ENCODE measurements around the gene DDX53.

DDX53 gene

GRCh38 chrX:22999696-23000223 lies at the start of gene DDX53:
Gene DDX53 (plus strand): TSS chrX:22999960. CDS start chrX:23000058, 98 bp downstream.
- DNase-seq (ENCODE audit: low spot score in 2 of 2): no peak
- no peaks in the 10 kb centered on the region for H3K4me1 ChIP-seq
- no peaks in the 10 kb centered on the region for H3K27me3 ChIP-seq (ENCODE audit: low read depth)
- no peaks in the 10 kb centered on the region for H3K9me3 ChIP-seq
- in situ Hi-C loops (cut with MboI; ENCODE audit: low sequenced_read_pairs): no loop called here
- no peak within 1 kb of the TSS for H3K4me3 ChIP-seq
- H3K36me3 ChIP-seq (replicated peaks): no peaks in the 10 kb centered on the region

- no peak overlapping the region for H3K4me3 ChIP-seq
- H3K27me3 ChIP-seq (ENCODE audit: low read depth): no peaks in the 10 kb centered on the region
- H3K4me1 ChIP-seq: no peaks in the 10 kb centered on the region
- H3K36me3 ChIP-seq (replicated peaks): no peaks in the 10 kb centered on the region
- H3K9me3 ChIP-seq: no peaks in the 10 kb centered on the region
- in situ Hi-C loops (cut with MboI; ENCODE audit: low sequenced_read_pairs): no loop called here
- no peak for DNase-seq (ENCODE audit: low spot score in 2 of 2)
Observed at GRCh38 chrX:22950269-22951266, 49.2 kb upstream of the DDX53 start.

- Histone ChIP-seq H3K4me1 (no peaks in the 10 kb centered on the region), H3K27me3 (ENCODE audit: low read depth) (no peaks in the 10 kb centered on the region), H3K9me3 (no peaks in the 10 kb centered on the region), H3K4me3 (no peak overlapping the region), H3K36me3 (replicated peaks) (no peaks in the 10 kb centered on the region)
- in situ Hi-C loops (cut with MboI; ENCODE audit: low sequenced_read_pairs): no loop called here
- no peak for DNase-seq (ENCODE audit: low spot score in 2 of 2)
Observed at GRCh38 chrX:22952010-22952409, 47.8 kb upstream of the DDX53 start.

GRCh38 chrX:22958250-22958649 lies 41.5 kb upstream of the DDX53 start:
- Histone ChIP-seq H3K9me3 (no peaks in the 10 kb centered on the region), H3K4me3 (no peak overlapping the region), H3K36me3 (replicated peaks) (no peaks in the 10 kb centered on the region), H3K4me1 (no peaks in the 10 kb centered on the region), H3K27me3 (ENCODE audit: low read depth) (no peaks in the 10 kb centered on the region)
- in situ Hi-C loops (cut with MboI; ENCODE audit: low sequenced_read_pairs): no loop called here
- no peak for DNase-seq (ENCODE audit: low spot score in 2 of 2)

GRCh38 chrX:22959204-22959920 lies 40.4 kb upstream of the DDX53 start:
- no peaks in the 10 kb centered on the region for H3K36me3 ChIP-seq (replicated peaks)
- H3K4me1 ChIP-seq: no peaks in the 10 kb centered on the region
- H3K9me3 ChIP-seq: no peaks in the 10 kb centered on the region
- in situ Hi-C loops (cut with MboI; ENCODE audit: low sequenced_read_pairs): no loop called here
- DNase-seq (ENCODE audit: low spot score in 2 of 2): no peak
- no peaks in the 10 kb centered on the region for H3K27me3 ChIP-seq (ENCODE audit: low read depth)
- H3K4me3 ChIP-seq: no peak overlapping the region

GRCh38 chrX:22963196-22963595 lies 36.6 kb upstream of the DDX53 start:
- H3K4me1 ChIP-seq: no peaks in the 10 kb centered on the region
- no peaks in the 10 kb centered on the region for H3K27me3 ChIP-seq (ENCODE audit: low read depth)
- H3K4me3 ChIP-seq: no peak overlapping the region
- no peaks in the 10 kb centered on the region for H3K36me3 ChIP-seq (replicated peaks)
- DNase-seq (ENCODE audit: low spot score in 2 of 2): no peak
- in situ Hi-C loops (cut with MboI; ENCODE audit: low sequenced_read_pairs): no loop called here
- H3K9me3 ChIP-seq: no peaks in the 10 kb centered on the region

- Histone ChIP-seq H3K4me3 (no peak overlapping the region), H3K4me1 (no peaks in the 10 kb centered on the region), H3K27me3 (ENCODE audit: low read depth) (no peaks in the 10 kb centered on the region), H3K36me3 (replicated peaks) (no peaks in the 10 kb centered on the region), H3K9me3 (no peaks in the 10 kb centered on the region)
- DNase-seq (ENCODE audit: low spot score in 2 of 2): no peak
- in situ Hi-C loops (cut with MboI; ENCODE audit: low sequenced_read_pairs): no loop called here
Observed at GRCh38 chrX:22968494-22968893, 31.3 kb upstream of the DDX53 start.

- Histone ChIP-seq H3K4me3 (no peak overlapping the region), H3K27me3 (ENCODE audit: low read depth) (no peaks in the 10 kb centered on the region), H3K9me3 (no peaks in the 10 kb centered on the region), H3K36me3 (replicated peaks) (no peaks in the 10 kb centered on the region), H3K4me1 (no peaks in the 10 kb centered on the region)
- DNase-seq (ENCODE audit: low spot score in 2 of 2): no peak
- in situ Hi-C loops (cut with MboI; ENCODE audit: low sequenced_read_pairs): no loop called here
Observed at GRCh38 chrX:22969411-22969810, 30.3 kb upstream of the DDX53 start.

GRCh38 chrX:22970861-22971260 lies 28.9 kb upstream of the DDX53 start:
- no peaks in the 10 kb centered on the region for H3K9me3 ChIP-seq
- in situ Hi-C loops (cut with MboI; ENCODE audit: low sequenced_read_pairs): no loop called here
- DNase-seq (ENCODE audit: low spot score in 2 of 2): no peak
- H3K27me3 ChIP-seq (ENCODE audit: low read depth): no peaks in the 10 kb centered on the region
- H3K4me1 ChIP-seq: no peaks in the 10 kb centered on the region
- no peaks in the 10 kb centered on the region for H3K36me3 ChIP-seq (replicated peaks)
- no peak overlapping the region for H3K4me3 ChIP-seq

GRCh38 chrX:22974616-22975015 lies 25.1 kb upstream of the DDX53 start:
- H3K4me3 ChIP-seq: no peak overlapping the region
- no peaks in the 10 kb centered on the region for H3K9me3 ChIP-seq
- H3K4me1 ChIP-seq: no peaks in the 10 kb centered on the region
- H3K27me3 ChIP-seq (ENCODE audit: low read depth): no peaks in the 10 kb centered on the region
- no peaks in the 10 kb centered on the region for H3K36me3 ChIP-seq (replicated peaks)
- DNase-seq (ENCODE audit: low spot score in 2 of 2): no peak
- in situ Hi-C loops (cut with MboI; ENCODE audit: low sequenced_read_pairs): no loop called here

- H3K9me3 ChIP-seq: no peaks in the 10 kb centered on the region
- DNase-seq (ENCODE audit: low spot score in 2 of 2): no peak
- in situ Hi-C loops (cut with MboI; ENCODE audit: low sequenced_read_pairs): no loop called here
- H3K4me3 ChIP-seq: no peak overlapping the region
- H3K36me3 ChIP-seq (replicated peaks): no peaks in the 10 kb centered on the region
- no peaks in the 10 kb centered on the region for H3K4me1 ChIP-seq
- no peaks in the 10 kb centered on the region for H3K27me3 ChIP-seq (ENCODE audit: low read depth)
Observed at GRCh38 chrX:22975786-22976185, 24.0 kb upstream of the DDX53 start.

GRCh38 chrX:22985958-22986357 lies 13.8 kb upstream of the DDX53 start:
- no peak overlapping the region for H3K4me3 ChIP-seq
- no peaks in the 10 kb centered on the region for H3K27me3 ChIP-seq (ENCODE audit: low read depth)
- H3K36me3 ChIP-seq (replicated peaks): no peaks in the 10 kb centered on the region
- no peaks in the 10 kb centered on the region for H3K9me3 ChIP-seq
- H3K4me1 ChIP-seq: no peaks in the 10 kb centered on the region
- DNase-seq (ENCODE audit: low spot score in 2 of 2): no peak
- in situ Hi-C loops (cut with MboI; ENCODE audit: low sequenced_read_pairs): no loop called here

GRCh38 chrX:22987452-22987851 lies 12.3 kb upstream of the DDX53 start:
- no peak for DNase-seq (ENCODE audit: low spot score in 2 of 2)
- no peak overlapping the region for H3K4me3 ChIP-seq
- no peaks in the 10 kb centered on the region for H3K27me3 ChIP-seq (ENCODE audit: low read depth)
- in situ Hi-C loops (cut with MboI; ENCODE audit: low sequenced_read_pairs): no loop called here
- H3K36me3 ChIP-seq (replicated peaks): no peaks in the 10 kb centered on the region
- H3K9me3 ChIP-seq: no peaks in the 10 kb centered on the region
- no peaks in the 10 kb centered on the region for H3K4me1 ChIP-seq

GRCh38 chrX:23003116-23003515 lies 3.4 kb downstream of the DDX53 start:
- no peak for DNase-seq (ENCODE audit: low spot score in 2 of 2)
- in situ Hi-C loops (cut with MboI; ENCODE audit: low sequenced_read_pairs): no loop called here

More at GRCh38 chrX:23003116-23003515, 3.4 kb downstream of the DDX53 start:
- Histone ChIP-seq H3K4me3 (no peak overlapping the region), H3K36me3 (replicated peaks) (no peaks in the 10 kb centered on the region), H3K4me1 (no peaks in the 10 kb centered on the region), H3K27me3 (ENCODE audit: low read depth) (no peaks in the 10 kb centered on the region), H3K9me3 (no peaks in the 10 kb centered on the region)

Data from HAP-1 (cell line).